Suppressor macrophage treated with lipopolysaccharide for 4 hours (primary cell): ENCODE results near the gene LHCGR.
"Not testable (repeated sequence)": the region's sequence is repeated elsewhere in the genome, so short reads cannot be mapped to it uniquely, and the experiment has no call there.

ENCODE experiments used
- DNase-seq: peaks from one replicate; pipeline ENCODE4 v3.0.0-alpha.2; 2020

LHCGR gene

DNA sequence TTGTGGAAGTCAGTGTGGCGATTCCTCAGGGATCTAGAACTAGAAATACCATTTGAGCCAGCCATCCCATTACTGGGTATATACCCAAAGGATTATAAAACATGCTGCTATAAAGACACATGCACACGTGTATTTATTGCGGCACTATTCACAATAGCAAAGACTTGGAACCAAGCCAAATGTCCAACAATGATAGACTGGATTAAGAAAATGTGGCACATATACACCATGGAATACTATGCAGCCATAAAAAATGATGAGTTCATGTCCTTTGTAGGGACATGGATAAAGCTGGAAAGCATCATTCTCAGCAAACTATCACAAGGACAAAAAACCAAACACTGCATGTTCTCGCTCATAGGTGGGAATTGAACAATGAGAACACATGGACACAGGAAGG lies 16.3 kb downstream of the LHCGR start:
- not testable (repeated sequence) for DNase-seq

DNA sequence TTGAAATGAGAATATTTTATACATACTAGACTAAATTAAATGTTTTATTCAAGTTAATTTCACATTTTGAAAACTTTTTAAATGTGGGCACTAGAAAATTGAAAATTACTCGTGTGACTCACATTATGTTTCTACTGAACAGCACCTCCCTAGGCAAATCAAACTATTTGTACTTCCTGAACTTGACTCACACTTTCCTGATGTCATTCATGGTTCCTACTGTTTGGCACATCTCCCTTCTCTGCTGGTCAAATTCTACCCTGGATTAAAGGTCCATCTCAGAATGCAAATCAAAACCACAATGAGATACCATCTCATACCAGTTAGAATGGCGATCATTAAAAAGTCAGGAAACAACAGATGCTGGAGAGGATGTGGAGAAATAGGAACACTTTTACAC lies 16.7 kb downstream of the LHCGR start:
- DNase-seq: no peak

GRCh38 chr2:48736251-48736650 lies 19.3 kb downstream of the LHCGR start:
- no peak for DNase-seq

DNA sequence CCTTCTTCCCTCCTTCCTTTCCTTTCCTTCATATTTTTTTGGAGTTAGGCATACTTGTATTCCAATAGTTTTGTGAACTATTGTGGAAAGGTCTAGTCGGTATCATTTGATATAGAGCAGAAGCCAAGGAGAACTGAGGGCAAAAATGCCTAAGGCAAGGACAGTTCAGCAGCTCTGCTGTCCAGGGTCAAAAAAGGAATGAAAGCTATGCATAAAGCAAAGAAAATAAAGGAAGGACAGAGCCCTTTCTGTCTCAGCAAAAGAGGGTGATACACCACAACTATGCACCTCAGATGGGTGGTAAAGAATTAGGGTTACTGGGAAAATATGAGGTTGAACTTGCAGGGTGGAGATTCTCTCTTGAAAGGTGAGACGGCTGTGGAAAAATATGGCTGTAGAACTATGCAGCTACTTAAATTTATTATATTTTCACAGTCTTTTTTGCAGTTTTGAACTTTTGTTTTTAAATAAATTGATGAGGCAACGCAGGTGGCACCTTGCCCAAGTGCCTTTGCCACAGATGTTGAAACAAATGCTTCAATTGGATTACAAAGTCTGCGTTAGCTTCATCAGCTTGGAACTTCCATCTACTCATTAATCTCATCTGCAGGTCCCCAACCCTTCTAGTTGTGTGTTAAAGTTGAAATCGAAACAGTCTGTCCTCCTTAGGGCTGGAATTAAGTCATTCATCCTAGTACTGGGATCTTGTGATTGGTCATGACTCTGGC lies 20.8 kb downstream of the LHCGR start:
- DNase-seq: no peak

DNA sequence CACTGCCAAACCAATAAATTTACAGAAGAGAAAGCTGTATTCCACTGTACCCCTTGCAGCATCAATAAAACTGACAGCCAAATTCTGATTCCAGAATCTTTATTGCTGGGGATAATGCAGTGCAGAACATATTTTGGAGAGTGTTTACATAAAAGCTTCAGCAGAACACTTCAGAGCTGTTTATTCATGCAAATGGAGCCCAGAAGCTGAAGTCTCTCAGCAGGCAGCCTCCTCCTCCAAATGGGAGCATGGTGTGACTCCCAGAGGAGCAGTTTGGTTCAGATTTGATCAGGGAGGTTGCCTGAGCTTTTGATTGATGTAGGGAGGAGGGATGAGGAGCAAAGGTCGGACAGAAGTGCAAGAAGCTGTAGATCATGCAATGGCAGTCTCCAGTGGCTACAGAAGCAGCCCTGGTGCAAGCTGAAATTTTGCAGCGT lies 22.4 kb downstream of the LHCGR start:
- DNase-seq: no peak

GRCh38 chr2:48728840-48729239 lies 26.7 kb downstream of the LHCGR start:
- no peak for DNase-seq

- DNase-seq: no peak
Measured at GRCh38 chr2:48728295-48728694, 27.2 kb downstream of the LHCGR start.

DNA sequence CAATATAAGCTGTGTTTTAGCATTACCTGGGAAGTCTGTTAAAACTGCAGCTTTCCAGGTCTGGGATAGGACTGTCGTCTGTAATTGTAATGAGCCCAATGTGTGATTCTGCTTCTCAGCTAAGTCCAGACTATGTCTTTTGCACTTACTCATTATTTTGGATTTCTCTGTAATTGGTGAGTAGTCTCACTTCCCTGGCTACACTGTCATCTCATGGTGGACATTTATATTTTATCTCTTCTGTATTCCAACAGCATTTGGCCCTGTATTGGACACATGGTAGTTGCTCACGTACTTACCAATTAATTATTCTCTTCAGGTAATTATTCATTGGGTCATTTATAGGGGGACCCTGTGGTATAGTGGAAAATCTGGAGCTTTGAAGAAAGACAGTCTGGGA lies 28.0 kb downstream of the LHCGR start:
- DNase-seq: peak; percentile 14

GRCh38 chr2:48725696-48726494 lies 29.6 kb downstream of the LHCGR start:
- no peak for DNase-seq

- DNase-seq: no peak
Measured at GRCh38 chr2:48724278-48724677, 31.2 kb downstream of the LHCGR start.

GRCh38 chr2:48723129-48723528 lies 32.4 kb downstream of the LHCGR start:
- DNase-seq: no peak

DNA sequence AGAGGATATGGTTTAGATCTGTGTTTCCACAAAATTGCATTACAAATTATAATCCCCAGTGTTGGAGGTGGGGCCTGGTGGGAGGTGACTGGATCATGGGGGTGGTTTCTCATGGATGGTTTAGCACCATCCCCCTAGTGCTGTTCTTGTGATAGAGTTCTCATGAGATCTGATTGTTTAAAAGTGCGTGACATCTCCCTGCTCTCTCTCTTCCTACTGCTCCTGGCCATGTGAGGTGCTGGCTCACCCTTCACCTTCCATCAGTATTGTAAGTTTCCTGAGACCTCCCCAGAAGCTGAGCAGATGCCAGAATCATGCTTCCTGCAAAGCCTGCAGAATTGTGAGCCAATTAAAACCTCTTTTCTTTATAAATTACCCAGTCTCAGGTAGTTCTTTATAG lies 33.1 kb downstream of the LHCGR start:
- no peak for DNase-seq

DNA sequence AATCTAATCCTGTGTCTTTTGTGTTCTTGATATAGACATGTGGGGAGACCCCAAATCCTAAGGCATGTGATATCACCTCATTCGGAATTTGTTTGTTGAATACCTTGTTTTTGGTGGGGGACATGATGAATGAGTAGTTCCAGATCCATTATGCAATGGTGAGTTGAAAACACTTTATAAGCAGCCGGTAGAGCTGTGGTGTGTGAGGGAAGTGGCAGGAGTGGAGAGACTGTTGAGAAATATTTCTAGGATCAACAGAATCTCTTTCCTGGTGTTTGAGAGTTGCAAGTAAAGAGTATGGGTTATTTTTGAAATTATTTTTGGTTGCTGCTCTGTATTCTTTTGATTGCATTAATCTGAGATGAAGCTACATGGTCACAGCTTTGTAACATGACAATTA lies 34.4 kb downstream of the LHCGR start:
- DNase-seq: no peak

DNA sequence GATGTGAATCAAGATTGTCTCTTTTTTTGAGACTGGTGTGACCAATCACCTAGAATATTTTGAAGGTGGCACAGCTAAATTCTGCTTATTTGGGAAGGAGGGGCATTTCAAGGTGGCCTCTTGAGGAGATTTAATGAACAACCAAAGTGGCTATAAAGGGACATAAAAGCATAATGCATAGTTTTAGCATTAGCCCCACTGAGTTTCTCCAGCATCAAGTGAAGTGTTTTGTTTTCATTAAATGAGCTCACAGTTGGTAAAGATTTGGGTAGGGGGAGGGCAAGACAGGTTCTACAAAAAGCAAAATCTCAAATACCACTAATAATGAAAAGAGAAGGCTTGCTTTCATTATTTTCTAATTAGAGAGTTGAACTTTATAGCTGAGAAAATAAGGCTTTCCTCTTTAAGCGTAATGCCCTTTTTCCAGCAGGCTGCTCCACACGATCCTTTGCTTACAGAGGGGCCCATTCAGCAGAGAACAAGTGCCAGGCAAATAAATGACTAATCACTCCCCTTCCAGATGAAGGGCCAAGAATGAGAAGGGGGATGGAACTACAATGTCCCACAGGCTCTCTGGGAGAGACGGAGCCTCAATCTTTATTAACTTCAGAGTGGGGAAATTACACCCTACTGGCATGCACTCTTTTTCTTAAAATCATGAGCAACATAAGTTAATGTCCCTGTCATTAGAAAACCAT lies 35.9 kb downstream of the LHCGR start:
- DNase-seq: no peak

GRCh38 chr2:48717846-48718245 lies 37.7 kb downstream of the LHCGR start:
- DNase-seq: no peak

GRCh38 chr2:48715956-48716355 lies 39.6 kb downstream of the LHCGR start:
- DNase-seq: no peak

DNA sequence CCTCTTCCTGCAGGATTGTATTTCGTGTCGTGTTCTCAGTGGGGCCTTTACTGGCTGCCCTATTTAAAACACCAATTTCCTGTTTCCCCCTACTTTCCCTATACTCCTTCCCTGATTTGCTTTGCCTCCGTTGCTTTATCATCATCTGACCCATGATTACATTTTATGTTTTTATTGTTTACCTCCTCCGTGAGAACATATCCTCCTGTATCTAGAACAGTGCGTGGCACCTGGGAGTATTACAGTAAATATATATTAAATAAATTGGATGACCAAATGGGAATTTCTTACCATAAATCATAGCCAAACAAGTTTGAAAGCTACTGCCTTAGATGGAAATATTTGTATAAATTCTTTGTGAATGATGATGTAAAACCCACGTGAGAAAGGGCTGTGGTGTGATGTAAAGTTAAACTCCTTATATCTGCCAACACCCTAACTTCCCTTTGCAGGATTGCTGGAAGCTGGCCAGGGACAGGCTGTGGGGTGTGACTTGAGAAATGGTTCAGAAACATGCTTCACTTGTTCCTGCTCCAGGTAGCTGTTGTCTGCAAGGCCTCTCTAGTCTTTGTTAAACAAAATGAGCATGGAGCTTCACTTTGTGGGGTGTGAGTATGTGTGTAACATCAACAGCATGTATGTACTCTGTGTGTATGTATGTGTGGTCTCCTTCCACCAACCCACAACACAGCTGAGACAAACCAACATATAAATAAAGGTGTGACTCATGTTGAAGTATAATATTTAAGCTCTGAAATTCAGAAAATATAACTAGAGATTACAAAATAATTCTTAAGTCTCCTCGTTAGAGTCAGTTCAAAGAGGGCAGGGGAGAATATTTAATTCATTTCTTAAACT lies 40.3 kb downstream of the LHCGR start:
- DNase-seq: peak; percentile 29

- DNase-seq: no peak
Measured at GRCh38 chr2:48714245-48714644, 41.3 kb downstream of the LHCGR start.

GRCh38 chr2:48713647-48714046 lies 41.9 kb downstream of the LHCGR start:
- DNase-seq: no peak

GRCh38 chr2:48712151-48712550 lies 43.4 kb downstream of the LHCGR start:
- no peak for DNase-seq

DNA sequence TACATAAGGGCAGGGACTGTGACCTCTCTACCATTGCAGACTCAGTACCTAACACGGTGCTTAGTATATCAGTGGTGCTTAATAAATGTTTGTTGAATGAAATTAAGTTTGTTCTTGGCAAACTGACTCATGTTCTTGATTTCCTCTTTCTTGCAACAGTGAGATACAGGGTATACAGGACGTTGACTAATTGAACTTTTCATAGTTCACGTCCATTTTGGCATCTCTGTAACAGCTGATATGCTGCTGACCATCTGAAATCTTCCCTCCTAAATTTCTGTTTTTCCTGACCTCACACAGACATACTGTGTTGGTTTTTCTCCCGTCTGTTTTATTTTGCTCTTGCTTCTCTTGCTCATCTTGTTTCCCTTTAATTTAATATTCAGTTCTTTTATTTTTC lies 44.2 kb downstream of the LHCGR start:
- no peak for DNase-seq

DNA sequence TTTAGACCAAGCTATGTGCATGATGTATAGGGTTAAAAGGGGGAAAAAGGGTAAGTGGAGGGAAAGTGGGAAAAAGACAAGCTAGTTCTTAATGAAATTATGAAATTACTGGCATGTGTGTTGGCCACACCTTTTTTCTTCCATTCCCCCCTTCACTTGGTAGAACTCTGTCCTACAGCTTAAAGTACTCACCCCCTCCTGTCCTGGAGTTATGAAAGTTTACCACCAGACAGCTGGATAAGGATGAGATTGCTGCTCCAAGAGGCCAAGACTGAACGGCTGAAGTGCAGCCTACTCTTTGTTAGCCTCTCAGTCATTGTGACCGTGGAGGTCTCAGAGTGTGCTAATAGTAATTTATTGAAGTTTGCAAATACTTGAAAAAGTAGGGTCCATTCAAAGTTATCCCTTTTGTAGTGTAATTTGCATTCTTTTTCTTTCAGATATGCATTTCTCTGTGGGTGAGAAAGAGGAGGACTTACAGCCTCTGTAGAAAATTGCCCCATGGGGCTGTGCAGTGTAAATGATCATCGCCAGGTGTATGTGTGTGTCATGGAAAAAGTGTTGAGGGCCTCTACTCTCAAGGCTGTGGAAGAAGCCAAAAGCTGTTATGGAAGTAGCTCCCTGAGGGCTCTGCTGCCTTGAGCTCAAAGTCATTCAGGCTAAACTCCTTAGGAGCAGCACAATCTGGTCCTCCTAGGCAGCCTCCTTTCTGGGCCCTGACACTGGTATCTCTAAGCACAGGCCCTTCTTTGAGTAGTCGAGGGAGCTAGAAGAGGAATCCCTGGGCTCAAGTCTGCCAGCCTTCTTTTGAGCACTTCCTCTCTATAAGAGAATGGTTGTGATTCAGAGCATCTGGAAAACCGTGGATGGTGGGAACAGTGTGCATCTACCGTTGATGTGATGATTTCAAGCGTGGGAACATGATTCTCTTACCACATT lies 46.2 kb downstream of the LHCGR start:
- no peak for DNase-seq
